GM11168 (cell line): ENCODE data around the gene GAL3ST3.
"Not testable (repeated sequence)": the region's sequence is repeated elsewhere in the genome, so short reads cannot be mapped to it uniquely, and the experiment has no call there.

Experiments used
- in situ Hi-C: fragments of 300-500 bp; cut with MboI; formaldehyde crosslinking; loops from one replicate; pipeline ENCODE4 v1.12.0; 2022; ENCODE audit warnings: low sequenced_read_pairs; ENCODE audit not compliant: unreplicated experiment

GAL3ST3 gene

DNA sequence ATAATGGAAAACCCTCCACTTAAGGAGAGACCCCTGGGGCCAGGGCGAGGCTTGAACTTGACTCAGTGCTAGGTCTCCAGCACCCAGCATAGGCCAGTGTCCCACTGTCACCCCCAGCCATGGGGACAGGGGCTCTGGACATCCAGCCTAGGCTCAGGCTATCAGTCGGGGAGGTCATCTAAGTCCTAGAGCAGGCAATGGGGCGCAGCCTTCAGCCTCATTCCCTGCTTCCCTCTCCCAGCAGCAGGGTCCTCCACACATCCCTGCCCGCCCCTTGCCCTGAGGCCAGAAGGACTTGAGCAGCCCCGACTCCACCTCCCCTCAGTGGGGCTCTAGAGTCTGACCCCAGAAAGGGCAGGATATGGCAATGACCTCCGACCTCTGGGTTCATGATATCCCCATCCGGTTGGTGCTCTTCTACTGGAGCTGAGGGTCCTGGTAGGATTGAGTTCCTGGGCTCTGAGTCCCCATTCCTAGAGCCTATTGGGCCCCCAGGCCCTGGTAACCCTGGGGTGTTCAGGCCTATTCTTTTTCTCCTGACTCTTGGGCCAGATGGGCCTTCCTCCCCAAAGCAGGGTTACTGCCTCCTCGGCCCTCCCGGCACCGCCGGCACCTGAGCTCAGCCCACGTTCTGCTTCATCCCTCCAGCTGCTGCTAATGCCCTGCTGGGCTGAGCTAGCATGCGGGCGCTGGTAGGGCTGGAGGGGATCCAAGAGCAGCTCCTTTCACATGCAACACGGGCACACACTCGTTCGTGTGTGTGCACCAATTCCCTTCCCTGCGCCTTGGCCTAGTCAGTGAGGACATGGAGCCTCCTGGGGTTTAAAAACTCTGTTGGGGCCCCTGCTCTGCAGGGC is 32.8 kb downstream of the GAL3ST3 start:
- in situ Hi-C loops, result no loop called here

DNA sequence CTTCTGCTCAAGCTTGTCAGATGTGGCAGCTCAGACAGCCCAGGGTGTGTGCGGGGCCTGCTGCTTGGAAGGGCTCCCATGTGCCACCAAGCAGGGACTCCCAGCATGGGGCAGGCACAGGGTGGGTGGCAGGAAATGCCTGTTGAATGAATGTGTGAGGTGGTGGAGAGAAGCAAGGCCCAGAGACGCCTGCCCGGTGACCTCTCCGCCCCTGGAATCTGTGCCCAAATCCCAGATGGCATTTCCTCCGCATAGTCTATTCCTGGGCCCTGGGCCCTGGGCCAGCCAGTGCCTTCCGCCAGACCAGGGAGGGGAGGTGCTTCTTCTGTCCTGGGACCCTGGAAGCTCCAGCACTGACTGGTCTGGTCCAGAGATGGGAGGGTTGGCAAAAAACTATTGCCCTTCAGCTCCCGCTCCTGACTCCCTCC is 33.5 kb downstream of the GAL3ST3 start:
- in situ Hi-C loops, result no loop called here

DNA sequence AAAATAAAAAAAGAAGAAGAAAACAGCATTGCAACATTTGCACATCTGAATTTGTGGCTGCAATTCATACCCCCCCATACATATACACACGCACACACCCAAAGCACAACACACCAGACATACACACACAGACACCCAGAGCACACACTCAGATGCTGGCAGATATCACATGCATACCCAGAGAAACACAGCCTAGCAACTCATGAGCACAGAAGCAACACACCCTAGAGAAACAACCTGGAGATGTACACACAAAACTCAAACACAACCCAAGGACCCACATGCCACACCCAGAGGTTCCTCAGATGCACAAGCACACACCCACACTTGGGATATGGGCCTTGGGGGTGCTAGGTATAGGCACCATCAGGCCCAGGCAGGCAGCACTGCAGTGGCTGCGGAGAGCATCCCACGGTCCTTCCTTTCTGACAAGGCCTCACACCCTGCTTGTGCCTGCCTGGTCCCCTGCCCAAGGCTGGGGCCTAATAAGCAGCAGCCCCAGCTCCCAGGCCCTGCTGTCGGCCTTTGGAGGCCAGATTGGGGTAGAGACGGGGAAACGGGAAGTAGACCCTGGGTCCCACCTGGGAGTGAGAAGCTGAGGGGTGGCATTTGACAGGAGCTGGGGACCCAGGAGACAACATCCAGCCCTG is 34.0 kb downstream of the GAL3ST3 start:
- in situ Hi-C loops, result no loop called here

DNA sequence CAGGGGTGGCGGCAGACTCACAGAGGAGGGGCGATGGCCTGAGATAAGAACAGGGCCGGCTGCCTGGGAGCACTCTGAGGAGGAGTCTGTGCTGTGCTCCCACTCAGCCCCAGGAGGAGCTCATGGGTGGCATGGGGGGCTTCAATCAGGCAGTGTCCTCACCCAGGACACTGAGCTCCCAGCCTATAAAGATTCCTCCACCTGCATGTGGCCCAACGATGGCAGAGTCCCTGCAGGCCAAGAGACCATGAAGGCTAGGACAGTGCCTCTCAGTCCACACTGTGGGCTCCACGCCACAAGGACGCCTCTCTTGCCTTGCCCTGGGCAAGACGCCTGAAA is 35.2 kb downstream of the GAL3ST3 start:
- in situ Hi-C loops, result no loop called here

DNA sequence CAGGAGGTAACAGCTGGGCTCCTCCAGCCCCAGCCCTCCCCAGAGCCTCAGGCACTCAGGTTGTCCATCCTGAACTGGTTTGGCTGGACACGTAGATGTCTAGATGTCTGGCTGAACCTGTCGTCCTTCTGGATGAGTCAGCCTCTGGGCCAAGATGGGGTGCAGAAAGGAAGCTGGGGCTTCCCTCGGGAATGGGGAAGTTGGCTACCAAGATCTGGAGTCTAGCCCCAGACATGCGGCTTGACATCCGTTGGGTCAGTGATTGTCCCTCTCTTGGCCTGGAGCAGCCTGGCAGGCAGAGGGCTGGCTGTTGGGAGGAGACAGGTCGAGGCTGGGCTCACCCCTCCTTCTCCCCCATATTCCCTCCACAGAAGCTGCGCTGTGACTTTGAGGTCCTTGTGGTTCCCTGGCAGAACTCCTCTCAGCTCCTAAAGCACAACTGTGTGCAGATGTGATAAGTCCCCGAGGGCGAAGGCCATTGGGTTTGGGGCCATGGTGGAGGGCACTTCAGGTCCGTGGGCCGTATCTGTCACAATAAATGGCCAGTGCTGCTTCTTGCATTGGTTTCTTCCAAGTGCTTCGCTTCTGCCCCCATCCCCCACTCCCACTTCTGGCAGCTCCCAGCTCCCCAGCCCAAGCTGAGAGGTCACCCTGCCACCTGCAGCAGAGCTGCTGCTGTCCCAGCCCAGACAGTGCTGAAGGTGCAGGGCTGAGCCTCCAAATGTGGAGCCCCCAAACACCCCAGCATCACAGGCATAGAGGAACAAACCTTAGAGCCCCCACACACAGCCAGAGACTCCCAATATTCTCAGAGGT is 35.8 kb downstream of the GAL3ST3 start:
- in situ Hi-C loops, result no loop called here

DNA sequence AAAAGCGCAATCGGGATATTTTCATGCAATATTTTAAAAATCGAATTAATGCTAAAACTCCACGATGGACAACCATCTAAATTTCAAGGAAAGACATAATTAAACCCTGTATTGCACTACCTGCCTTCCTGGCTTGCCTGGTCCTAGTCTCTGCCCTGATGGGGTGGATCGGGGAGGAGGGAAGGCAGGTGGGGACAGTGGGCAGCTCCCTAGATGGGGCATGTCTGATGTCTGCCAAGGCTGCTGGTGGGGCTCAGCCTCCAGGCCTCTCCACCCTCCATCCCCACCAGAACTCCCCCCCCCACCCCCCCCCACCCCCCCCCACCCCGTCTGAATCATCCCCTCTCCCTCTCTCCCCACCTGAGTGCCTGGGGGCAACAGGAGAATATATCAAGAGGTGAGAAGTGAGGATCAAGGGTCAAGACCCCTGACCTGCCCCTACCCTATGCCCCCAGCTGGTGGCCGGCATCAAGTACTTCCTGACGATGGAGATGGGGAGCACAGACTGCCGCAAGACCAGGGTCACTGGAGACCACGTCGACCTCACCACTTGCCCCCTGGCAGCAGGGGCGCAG is 36.5 kb downstream of the GAL3ST3 start:
- in situ Hi-C loops, result no loop called here

DNA sequence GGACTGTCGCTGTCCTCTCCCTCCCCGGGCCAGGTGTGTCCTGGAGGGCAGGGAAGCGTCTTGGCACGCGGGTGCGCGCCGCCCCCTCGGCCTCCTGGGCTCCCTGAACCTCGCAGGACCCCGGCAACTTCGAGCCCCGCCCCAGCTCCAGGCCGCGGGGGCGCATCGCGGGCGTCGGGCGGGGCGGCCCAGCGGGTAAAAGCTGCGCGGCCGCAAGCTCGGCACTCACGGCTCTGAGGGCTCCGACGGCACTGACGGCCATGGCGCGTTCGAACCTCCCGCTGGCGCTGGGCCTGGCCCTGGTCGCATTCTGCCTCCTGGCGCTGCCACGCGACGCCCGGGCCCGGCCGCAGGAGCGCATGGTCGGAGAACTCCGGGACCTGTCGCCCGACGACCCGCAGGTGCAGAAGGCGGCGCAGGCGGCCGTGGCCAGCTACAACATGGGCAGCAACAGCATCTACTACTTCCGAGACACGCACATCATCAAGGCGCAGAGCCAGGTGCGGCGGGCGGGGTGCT is 37.1 kb downstream of the GAL3ST3 start, which contains the start of gene CST6:
CST6 (plus strand) TSS at position 224 of the 519 bp plus-strand sequence; CDS start at position 261, 37 bp downstream.
- in situ Hi-C loops, result no loop called here

DNA sequence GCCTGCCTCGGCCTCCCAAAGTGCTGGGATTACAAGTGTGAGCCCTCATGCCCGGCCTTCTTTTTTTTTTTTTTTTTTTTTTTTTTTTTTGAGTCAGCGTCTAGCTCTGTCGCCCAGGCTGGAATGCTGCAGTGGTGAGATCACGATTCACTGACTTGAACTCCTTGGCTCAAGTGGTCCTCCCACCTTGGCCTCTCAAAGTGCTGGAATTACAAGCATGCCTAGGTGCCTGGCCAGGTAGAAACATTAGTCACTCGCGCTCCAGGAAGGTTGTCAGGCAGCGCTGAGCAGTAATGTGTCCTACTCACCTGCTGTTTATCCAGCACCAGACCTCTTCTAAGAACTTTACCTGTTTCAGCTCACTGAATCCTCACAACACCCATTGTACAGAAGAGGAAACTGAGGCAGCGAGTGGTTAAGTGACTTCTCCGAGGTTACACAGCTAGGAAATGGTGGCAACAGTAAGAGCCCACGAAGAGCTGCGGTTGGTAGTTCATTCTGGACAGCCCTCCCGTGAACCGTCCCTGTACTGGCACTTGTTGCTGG is 37.6 kb downstream of the GAL3ST3 start:
- in situ Hi-C loops, result no loop called here

DNA sequence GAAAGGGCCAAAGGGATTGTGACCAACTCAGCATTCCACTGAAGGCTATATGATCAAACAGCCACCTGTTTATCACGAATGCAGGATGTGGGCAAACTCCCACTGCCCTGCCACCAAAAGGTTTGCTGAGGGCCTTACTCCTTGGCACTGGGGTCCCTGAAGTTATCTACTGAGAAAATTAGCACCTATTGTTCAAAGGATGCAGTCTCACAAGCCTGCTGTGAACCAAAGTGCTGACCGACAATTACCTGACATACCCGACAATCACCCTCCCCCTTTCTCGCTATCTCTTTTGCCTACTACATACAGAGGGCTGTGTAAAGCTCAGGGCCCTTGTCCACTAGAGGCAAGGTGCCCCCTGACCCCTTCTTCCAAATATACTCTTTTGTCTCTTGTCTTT is 38.9 kb downstream of the GAL3ST3 start:
- in situ Hi-C loops, result not testable (repeated sequence)

DNA sequence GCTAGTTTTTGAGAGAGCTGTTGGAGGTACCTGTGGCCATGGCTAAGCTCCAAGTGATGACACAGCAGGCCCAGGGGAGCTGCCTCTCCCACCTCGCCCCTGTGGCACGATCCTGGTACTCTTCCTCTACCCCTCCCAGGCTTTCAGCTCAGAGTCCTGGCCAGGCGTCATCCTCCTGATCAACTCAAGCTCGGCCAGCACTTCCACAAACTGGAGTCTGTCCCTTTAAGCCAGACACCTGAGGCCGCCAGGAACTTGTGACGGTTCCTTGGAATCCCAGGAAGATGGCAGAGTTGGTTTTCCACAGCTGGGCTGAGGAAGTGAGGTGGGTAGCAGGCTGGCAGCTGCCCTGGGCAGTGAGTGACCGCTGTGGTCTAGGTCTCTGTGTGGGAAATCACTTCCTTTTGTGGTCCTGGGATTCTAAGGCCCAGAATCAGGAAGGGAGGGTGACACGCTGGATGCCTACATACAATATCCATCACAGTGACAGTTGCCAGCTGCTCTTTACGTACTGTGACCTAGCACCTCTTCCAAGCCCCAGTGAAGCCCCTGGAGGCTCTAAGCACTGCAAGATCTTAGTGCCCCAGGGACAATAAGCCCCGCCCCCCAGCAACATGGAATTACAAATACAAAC is 40.4 kb downstream of the GAL3ST3 start:
- in situ Hi-C loops, result no loop called here

DNA sequence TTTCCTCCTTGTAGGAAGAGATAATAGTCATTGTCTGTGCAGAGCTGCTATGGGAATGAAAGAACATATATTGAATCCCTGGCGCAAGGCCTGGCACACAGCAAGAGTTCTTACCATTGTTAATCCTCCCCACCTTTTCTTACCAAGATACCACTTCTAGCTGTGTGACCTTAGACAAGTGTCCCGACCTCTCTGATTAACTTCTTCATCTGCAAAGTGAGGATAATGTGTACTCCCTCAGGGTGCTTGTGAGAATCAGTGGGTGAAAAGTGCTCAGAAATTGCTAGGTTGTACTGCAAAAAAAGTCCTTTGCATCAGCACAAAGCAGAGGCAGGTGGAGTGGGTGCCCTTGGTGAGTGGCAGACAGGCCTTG is 40.9 kb downstream of the GAL3ST3 start:
- in situ Hi-C loops, result no loop called here

DNA sequence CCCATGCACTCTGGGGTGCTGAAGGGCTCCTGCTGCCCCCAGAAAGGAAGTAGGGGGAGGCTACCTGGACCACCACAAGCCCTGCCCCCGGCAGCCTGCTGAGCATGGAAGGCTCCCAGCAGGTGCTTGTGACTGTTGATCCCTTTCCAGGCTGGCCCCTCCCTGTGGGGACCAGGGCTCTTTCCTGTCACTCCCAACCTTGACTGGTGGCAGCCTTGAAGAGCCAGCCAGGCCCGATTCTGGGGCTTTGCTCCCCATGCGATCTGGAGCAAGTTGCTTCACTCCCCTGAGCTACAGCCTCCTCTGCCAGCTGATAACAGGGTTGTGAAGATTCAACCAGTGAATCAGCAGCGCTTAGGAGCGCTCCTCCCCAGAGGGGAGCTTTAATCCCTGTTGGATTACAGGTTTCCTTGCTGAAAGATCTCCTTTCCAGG is 41.7 kb downstream of the GAL3ST3 start:
- in situ Hi-C loops, result no loop called here

DNA sequence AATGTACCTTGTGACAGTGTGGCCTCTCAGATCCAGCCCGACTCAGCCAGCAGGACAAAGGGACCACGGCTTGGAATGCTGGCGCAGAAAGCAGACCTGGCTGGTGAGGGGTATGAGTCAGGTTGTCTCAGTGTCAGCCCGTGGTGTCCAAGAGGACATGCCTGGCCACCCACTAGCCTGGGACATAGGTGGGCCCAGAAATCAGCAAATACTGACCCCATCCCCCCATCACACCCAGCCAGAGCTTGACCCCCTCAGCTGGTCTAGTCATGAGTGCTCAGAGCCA is 42.1 kb downstream of the GAL3ST3 start:
- in situ Hi-C loops, result no loop called here

DNA sequence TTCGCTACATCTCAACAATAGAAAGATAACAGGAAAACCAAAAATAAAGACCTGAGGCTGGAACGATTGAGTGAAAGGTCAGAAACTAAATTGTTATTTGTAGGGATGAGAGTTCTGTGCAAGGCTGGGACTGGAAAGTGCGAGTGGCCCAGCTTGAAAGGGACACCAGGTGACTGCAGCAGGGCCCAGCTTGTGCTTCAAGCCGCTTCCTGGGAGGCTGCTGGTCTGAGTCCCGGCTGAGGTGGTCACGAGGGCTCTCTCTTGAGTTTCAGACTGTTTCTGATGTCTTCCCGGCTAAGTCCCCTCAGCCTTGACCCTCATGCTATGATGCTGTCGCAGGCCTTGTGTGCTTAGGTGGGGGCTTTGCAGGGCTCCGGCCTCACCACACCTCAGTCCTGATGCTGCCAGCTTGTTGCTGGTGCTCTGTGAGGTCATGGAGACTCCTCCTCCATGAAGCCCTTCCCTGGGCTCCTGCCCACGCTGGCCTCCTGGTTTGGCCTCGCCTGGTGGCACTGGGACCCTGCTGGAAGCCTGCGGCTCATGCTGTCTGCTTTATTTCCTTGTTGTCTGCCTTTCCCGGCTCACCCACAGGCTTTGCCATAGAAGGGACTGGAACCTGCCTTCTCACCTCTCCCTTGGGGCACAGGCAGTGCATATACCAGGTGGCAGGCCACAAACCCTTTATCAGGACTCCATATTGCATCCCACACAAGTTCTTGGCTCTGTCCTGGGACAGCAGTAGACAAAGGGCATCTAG is 42.6 kb downstream of the GAL3ST3 start:
- in situ Hi-C loops, result no loop called here

DNA sequence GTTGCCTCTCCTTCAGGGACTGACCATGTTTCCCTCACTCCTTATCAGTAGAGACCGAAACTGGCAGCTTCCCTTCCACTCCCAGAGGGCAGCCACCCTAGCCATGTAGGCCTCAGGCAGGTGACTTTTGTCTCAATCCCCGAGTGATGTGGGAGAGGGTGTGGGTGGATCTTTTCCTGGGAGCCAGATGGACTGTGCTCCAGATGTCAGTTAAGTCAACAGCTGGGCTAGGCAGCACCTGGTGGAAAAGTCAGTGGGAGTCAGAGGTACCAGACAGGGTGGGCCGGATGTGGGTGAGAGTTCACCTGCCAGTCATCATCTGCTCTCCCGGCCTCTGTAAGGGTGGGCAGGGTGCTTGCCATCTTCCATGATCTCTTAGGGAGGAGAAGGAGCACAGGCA is 44.8 kb downstream of the GAL3ST3 start:
- in situ Hi-C loops, result no loop called here

DNA sequence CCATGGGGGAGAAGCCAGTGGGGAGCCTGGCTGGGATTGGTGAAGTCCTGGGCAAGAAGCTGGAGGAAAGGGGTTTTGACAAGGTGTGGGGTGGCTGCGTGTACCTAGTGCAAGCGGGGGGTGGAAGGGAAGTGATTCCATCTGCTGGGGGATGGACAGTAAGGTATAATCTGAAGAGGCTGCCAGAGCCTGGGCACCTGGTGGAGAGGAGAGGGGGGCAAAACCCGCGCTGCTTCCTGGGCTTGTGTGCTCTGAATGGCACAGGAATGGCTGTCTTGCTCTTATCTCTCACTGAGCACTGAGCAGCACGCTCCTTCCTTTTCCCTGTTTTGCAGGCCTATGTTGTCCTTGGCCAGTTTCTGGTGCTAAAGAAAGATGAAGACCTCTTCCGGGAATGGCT is 45.7 kb downstream of the GAL3ST3 start:
- in situ Hi-C loops, result no loop called here

DNA sequence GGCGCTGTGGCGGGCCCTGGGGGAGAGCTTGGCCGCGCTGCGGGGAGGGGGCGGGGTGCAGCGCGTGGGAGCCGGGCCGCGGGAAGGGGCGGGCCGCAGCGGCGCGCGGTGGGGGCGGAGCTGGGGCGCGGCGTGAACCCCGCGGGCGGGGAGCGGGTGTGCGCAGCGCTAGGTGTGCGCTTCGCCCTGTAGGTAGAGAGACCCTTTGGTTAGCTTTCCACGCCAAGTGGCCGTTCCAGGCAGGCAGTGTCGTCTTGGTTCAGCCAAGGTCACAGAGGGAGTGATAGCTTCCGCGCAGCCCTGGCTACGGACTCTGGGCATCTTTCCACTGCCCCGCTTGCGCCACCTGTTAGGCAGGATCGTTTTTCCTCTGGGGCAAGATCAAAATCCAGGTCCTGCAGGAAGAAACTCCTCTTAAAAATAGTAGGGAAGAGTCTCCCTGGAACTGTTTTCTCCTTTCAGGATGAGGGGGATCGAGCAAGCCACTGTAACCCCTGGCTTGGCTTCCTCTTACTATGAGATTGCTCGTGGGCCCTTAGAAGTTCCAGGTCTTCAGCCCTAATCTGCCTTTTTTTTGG is 46.2 kb downstream of the GAL3ST3 start:
- in situ Hi-C loops, result no loop called here

DNA sequence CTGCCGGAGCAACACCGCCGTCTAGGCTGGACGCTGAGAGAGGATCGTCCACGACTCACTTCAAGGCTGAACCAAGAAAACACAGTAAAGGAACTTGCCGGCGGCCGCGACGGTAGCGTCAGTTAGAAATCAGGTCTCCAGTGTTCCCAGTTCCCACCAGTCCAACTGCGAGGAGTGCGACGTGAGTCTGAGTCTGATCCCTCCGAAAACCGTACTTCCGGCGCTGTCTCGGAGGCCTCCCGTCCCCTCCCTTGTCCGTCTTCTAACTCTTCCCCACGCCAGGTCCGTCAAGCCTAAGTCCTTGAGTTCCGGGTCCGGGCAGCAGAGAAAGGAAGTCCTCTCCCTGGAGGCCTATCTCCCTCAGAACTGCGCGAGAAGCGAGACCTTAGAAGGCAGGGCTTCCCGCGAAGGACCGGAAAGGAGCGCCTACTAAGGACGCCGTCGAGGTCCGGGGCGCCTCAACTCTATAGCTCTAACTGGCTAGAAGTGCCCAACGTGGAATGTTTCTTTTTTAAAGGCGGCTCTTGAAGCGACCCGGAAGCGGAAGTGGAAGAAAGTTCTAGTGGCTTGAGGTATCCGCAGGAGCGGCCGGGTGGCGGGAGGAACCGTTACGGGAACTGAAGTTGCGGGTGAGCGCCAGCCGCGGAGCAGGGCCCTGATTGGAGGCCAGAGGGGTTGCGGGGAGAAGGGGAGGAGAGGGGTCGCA is 46.9 kb downstream of the GAL3ST3 start, which contains the start of the genes BANF1 and EIF1AD:
BANF1 (plus strand) TSS at position 562 of the 706 bp plus-strand sequence. CDS start 748 bp downstream, outside the sequence.
EIF1AD (minus strand) TSS at position 216 of the 706 bp plus-strand sequence. CDS start 1,768 bp downstream, outside the sequence.
- in situ Hi-C loops, result no loop called here
